ENCODE measurements around the gene FOCAD. TPM values are rescaled to one million over a fixed set of nuclear protein-coding genes. Genes with fewer than 3 reads are reported as not detected.

Gene FOCAD
- total RNA-seq, 1 experiment from 2014 or later, result 34.9 TPM

DNA sequence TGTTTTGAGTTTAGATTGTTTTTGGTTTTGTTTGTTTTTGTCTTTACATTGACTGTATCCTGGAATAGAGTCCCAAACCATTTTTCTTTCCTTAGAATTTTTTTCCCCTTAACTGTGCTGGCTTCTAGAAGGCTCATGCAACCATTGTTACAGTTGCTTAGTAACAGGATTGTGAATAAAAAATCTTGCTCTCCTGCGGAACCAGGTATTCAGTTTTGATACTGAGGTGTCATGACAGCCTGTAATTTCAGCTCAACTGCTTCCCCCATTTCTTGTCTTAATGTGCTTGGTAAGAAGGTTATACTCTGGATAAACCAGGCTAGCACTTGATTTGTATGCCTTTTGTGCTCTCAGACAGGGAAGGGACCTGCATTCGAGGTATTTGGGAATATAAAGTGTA lies 42.1 kb downstream of the FOCAD start:
- Histone ChIP-seq H3K36me3 (ENCODE audit: insufficient read depth, low read length) (no peaks in the 10 kb centered on the region), H3K4me1 (ENCODE audit: low read length) (no peaks in the 10 kb centered on the region), H3K79me2 (ENCODE audit: low read length) (no peaks in the 10 kb centered on the region), H3K4me3 (ENCODE audit: low read length) (no peak overlapping the region), H3K4me2 (ENCODE audit: low read depth, low read length, poor library complexity, severe bottlenecking) (no peak overlapping the region), H2AFZ (ENCODE audit: low read length) (no peak overlapping the region), H3K9ac (ENCODE audit: low read length) (no peak overlapping the region), H3K27ac (ENCODE audit: low read length) (no peak overlapping the region), H3K9me2 (replicated peaks; ENCODE audit: insufficient read depth, low read length) (no peaks in the 10 kb centered on the region), H3K27me3 (ENCODE audit: low read length) (no peaks in the 10 kb centered on the region), H3K9me3 (ENCODE audit: low read length) (no peaks in the 10 kb centered on the region), H4K20me1 (ENCODE audit: insufficient read depth, low read depth, low read length) (no peaks in the 10 kb centered on the region)
- DNase-seq, result no peak

DNA sequence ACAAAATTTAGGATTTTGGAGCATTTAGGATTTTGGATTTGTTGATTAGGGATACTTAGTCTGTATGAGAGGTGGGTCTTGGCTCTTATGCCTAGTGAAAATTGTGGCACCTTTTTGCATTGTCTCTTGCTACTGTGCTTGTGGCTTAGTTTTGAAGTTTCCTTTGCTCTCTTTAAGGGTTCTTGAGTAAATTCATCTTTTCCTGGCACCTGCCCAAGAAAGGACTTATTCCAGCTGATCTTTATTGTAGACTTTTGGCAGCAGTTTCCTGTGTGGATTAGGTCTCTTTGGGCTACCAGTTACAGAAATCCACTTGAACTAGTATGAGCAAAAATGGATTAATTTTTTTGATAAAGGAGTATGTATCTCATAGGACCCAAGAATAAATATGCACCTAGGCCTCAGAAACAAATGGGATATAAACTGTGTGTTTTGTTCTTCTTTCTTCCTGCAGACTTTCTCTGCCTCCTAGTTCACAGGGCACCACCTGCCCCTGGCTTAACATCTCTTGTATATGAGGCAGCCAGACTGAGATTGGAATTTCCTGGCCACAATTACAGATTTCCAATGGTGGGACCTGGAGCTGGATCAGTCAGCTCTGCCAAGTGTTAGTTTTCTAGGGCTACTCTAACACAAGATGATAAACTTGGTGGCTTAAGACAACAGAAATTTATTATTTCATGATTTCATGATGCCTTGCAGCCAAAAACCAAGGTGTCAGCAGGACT lies 44.6 kb downstream of the FOCAD start:
- H3K4me1 ChIP-seq (ENCODE audit: low read length), result no peaks in the 10 kb centered on the region
- H3K9me2 ChIP-seq (replicated peaks; ENCODE audit: insufficient read depth, low read length), result no peaks in the 10 kb centered on the region
- no peak for DNase-seq
- H3K4me2 ChIP-seq (ENCODE audit: low read depth, low read length, poor library complexity, severe bottlenecking), result no peak overlapping the region
- no peaks in the 10 kb centered on the region for H4K20me1 ChIP-seq (ENCODE audit: insufficient read depth, low read depth, low read length)
- no peaks in the 10 kb centered on the region for H3K79me2 ChIP-seq (ENCODE audit: low read length)
- H3K4me3 ChIP-seq (ENCODE audit: low read length), result no peak overlapping the region
- no peaks in the 10 kb centered on the region for H3K9me3 ChIP-seq (ENCODE audit: low read length)
- H3K36me3 ChIP-seq (ENCODE audit: insufficient read depth, low read length), result no peaks in the 10 kb centered on the region
- H2AFZ ChIP-seq (ENCODE audit: low read length), result no peak overlapping the region
- no peak overlapping the region for H3K27ac ChIP-seq (ENCODE audit: low read length)
- H3K9ac ChIP-seq (ENCODE audit: low read length), result no peak overlapping the region
- H3K27me3 ChIP-seq (ENCODE audit: low read length), result no peaks in the 10 kb centered on the region

DNA sequence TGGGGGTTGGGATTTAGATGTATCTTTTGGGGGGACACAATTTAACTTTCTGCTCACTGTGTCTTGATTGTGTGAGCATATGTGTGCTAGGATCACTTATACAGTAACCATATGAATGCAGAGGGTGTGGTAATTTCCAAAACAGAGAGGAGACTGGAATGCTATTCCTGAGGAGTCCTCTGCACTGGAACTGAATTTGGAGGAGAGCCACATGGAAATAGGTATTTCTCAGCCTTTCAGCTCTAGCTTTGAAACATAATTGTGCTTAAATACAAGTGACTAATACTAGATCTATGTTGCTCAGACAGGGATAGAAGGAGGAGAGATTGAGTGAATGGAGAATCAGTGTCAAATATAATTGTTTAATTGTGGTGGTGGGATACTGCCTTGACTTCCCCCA lies 45.5 kb downstream of the FOCAD start:
- Histone ChIP-seq H4K20me1 (ENCODE audit: insufficient read depth, low read depth, low read length) (no peaks in the 10 kb centered on the region), H3K4me1 (ENCODE audit: low read length) (no peaks in the 10 kb centered on the region), H3K27me3 (ENCODE audit: low read length) (no peaks in the 10 kb centered on the region), H3K9ac (ENCODE audit: low read length) (no peak overlapping the region), H2AFZ (ENCODE audit: low read length) (no peak overlapping the region), H3K9me3 (ENCODE audit: low read length) (no peaks in the 10 kb centered on the region), H3K4me3 (ENCODE audit: low read length) (no peak overlapping the region), H3K79me2 (ENCODE audit: low read length) (no peaks in the 10 kb centered on the region), H3K9me2 (replicated peaks; ENCODE audit: insufficient read depth, low read length) (no peaks in the 10 kb centered on the region), H3K27ac (ENCODE audit: low read length) (no peak overlapping the region), H3K4me2 (ENCODE audit: low read depth, low read length, poor library complexity, severe bottlenecking) (no peak overlapping the region), H3K36me3 (ENCODE audit: insufficient read depth, low read length) (no peaks in the 10 kb centered on the region)
- DNase-seq, result no peak

DNA sequence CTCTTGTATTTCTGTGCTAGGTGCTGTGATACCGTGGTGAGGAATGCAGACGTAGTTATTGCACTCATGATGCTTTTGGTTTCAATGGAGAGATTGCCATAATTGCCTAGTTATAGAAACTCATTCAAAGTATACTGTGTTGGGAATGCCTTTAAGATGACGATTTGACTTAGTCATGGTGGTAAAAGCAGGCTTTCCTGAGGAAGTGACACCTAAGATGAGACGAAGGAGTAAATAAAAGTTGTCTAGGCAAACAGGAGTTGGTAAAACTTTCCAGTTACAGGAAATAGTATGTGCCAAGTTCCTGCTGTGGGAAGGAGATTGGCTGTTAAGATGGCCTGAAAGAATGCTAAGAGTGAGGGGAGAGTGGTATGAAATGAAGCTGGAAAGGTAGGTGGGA lies 48.1 kb downstream of the FOCAD start:
- H3K4me2 ChIP-seq (ENCODE audit: low read depth, low read length, poor library complexity, severe bottlenecking), result no peak overlapping the region
- H3K4me3 ChIP-seq (ENCODE audit: low read length), result no peak overlapping the region

DNA sequence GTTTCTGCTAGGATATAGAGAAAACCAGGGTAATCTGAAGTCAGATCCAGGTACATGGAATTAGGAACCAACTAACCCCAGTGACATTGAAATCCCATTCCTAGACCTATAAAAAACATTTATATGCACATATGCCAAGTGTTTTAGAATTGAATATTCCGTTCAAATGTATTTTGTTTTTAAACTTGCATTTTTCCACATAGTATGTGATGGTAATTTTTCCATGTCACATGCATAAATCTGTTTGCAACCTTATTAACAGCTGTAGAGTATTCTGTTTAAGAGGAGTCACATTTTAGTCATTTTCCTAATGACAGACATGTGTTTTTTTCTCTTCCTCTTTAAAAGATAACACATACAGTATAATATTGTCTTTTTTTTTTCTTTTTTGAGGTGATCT lies 50.2 kb downstream of the FOCAD start:
- no peak for DNase-seq
- Histone ChIP-seq H3K9ac (ENCODE audit: low read length) (no peak overlapping the region), H3K27me3 (ENCODE audit: low read length) (no peaks in the 10 kb centered on the region), H4K20me1 (ENCODE audit: insufficient read depth, low read depth, low read length) (no peaks in the 10 kb centered on the region), H3K4me3 (ENCODE audit: low read length) (no peak overlapping the region), H3K9me2 (replicated peaks; ENCODE audit: insufficient read depth, low read length) (no peaks in the 10 kb centered on the region), H3K9me3 (ENCODE audit: low read length) (no peaks in the 10 kb centered on the region), H3K79me2 (ENCODE audit: low read length) (no peaks in the 10 kb centered on the region), H3K36me3 (ENCODE audit: insufficient read depth, low read length) (no peaks in the 10 kb centered on the region), H3K4me2 (ENCODE audit: low read depth, low read length, poor library complexity, severe bottlenecking) (no peak overlapping the region), H3K4me1 (ENCODE audit: low read length) (no peaks in the 10 kb centered on the region), H3K27ac (ENCODE audit: low read length) (no peak overlapping the region), H2AFZ (ENCODE audit: low read length) (no peak overlapping the region)

More for the DNA sequence above, 48.1 kb downstream of the FOCAD start:
- Histone ChIP-seq H3K36me3 (ENCODE audit: insufficient read depth, low read length) (no peaks in the 10 kb centered on the region), H3K9me3 (ENCODE audit: low read length) (no peaks in the 10 kb centered on the region), H3K4me1 (ENCODE audit: low read length) (no peaks in the 10 kb centered on the region), H4K20me1 (ENCODE audit: insufficient read depth, low read depth, low read length) (no peaks in the 10 kb centered on the region), H3K27me3 (ENCODE audit: low read length) (no peaks in the 10 kb centered on the region), H3K27ac (ENCODE audit: low read length) (no peak overlapping the region), H3K9me2 (replicated peaks; ENCODE audit: insufficient read depth, low read length) (no peaks in the 10 kb centered on the region), H2AFZ (ENCODE audit: low read length) (no peak overlapping the region), H3K79me2 (ENCODE audit: low read length) (no peaks in the 10 kb centered on the region), H3K9ac (ENCODE audit: low read length) (no peak overlapping the region)
- no peak for DNase-seq

DNA sequence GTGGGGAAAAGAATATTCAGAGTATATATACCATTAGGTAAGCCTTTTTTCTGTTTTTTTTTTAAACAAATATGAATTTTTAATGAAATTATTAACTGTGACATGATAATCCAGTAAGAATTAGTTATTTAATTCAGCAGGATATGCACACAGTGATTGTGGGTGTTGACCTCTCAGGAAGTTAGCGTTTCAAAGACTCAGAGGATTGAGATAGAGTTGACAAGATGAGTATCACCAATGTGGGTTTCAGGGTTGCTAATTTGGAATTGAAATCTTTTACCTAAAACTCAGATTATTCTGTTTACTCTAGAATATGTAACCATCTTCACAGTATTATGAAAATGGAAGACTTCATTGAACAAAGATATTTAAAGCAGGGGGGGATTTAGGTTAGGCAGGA lies 56.2 kb downstream of the FOCAD start:
- Histone ChIP-seq H4K20me1 (ENCODE audit: insufficient read depth, low read depth, low read length) (no peaks in the 10 kb centered on the region), H3K27me3 (ENCODE audit: low read length) (no peaks in the 10 kb centered on the region), H3K9me2 (replicated peaks; ENCODE audit: insufficient read depth, low read length) (no peaks in the 10 kb centered on the region), H3K27ac (ENCODE audit: low read length) (no peak overlapping the region), H3K4me3 (ENCODE audit: low read length) (no peak overlapping the region), H3K36me3 (ENCODE audit: insufficient read depth, low read length) (no peaks in the 10 kb centered on the region), H3K9me3 (ENCODE audit: low read length) (no peaks in the 10 kb centered on the region), H3K79me2 (ENCODE audit: low read length) (no peaks in the 10 kb centered on the region), H3K9ac (ENCODE audit: low read length) (no peak overlapping the region), H3K4me2 (ENCODE audit: low read depth, low read length, poor library complexity, severe bottlenecking) (no peak overlapping the region), H2AFZ (ENCODE audit: low read length) (no peak overlapping the region), H3K4me1 (ENCODE audit: low read length) (no peaks in the 10 kb centered on the region)
- no peak for DNase-seq

DNA sequence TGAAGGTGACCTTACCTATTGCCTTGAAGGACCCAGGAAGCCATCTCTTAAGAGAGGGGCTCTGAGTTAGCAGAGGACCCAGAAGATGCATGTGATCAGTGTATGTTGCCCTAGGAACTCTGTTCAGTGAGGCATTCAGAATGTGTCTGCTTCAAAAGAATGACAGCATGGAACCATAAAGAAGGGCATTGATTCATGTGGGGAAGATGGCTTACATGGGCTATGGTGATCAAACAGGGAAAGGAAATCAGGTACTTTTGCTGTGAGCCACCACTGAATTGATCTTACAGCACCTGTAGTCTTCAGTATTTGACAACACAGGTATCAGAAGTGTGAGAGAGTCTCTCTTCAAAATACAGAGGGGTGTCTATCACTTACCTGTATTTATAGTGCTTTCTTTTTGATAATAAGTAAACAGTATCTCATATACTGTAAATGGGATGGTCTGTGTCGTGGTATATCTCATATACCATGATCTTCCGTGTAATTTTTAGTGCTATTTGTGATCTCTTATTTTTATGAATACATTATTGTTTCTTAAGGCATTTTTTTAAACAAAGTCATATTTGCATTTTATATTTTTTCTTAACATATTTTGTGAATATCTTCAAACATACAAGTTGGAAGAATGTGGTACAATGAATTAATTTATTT lies 57.0 kb downstream of the FOCAD start:
- no peaks in the 10 kb centered on the region for H3K79me2 ChIP-seq (ENCODE audit: low read length)
- H3K36me3 ChIP-seq (ENCODE audit: insufficient read depth, low read length), result no peaks in the 10 kb centered on the region
- no peaks in the 10 kb centered on the region for H3K27me3 ChIP-seq (ENCODE audit: low read length)
- DNase-seq, result no peak
- no peak overlapping the region for H3K9ac ChIP-seq (ENCODE audit: low read length)
- no peaks in the 10 kb centered on the region for H3K9me2 ChIP-seq (replicated peaks; ENCODE audit: insufficient read depth, low read length)
- H4K20me1 ChIP-seq (ENCODE audit: insufficient read depth, low read depth, low read length), result no peaks in the 10 kb centered on the region
- no peaks in the 10 kb centered on the region for H3K4me1 ChIP-seq (ENCODE audit: low read length)
- no peak overlapping the region for H3K27ac ChIP-seq (ENCODE audit: low read length)
- no peak overlapping the region for H2AFZ ChIP-seq (ENCODE audit: low read length)
- no peak overlapping the region for H3K4me2 ChIP-seq (ENCODE audit: low read depth, low read length, poor library complexity, severe bottlenecking)
- no peak overlapping the region for H3K4me3 ChIP-seq (ENCODE audit: low read length)
- H3K9me3 ChIP-seq (ENCODE audit: low read length), result no peaks in the 10 kb centered on the region

DNA sequence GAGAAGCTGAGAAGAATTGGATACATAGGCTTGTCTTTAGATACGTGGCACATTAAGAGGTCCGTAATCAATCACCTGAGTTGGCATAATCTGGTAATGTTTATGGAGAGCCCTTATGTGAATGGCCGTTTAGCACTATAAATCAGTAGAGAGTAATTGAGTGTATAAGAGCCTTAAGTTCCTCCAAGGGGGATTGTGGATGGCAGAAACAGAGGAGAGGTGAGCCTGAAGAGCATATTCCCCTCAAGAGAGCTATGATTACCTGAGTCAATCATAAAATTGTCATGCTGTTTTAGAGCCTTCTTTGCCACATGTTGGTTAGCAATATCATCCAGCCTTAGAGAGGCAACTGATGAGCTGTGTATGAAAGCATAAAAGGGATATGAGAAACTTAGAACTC lies 58.8 kb downstream of the FOCAD start:
- Histone ChIP-seq H2AFZ (ENCODE audit: low read length) (no peak overlapping the region), H3K4me3 (ENCODE audit: low read length) (no peak overlapping the region), H4K20me1 (ENCODE audit: insufficient read depth, low read depth, low read length) (no peaks in the 10 kb centered on the region), H3K9me2 (replicated peaks; ENCODE audit: insufficient read depth, low read length) (no peaks in the 10 kb centered on the region), H3K4me1 (ENCODE audit: low read length) (no peaks in the 10 kb centered on the region), H3K36me3 (ENCODE audit: insufficient read depth, low read length) (no peaks in the 10 kb centered on the region), H3K9ac (ENCODE audit: low read length) (no peak overlapping the region), H3K27ac (ENCODE audit: low read length) (no peak overlapping the region), H3K4me2 (ENCODE audit: low read depth, low read length, poor library complexity, severe bottlenecking) (no peak overlapping the region), H3K79me2 (ENCODE audit: low read length) (no peaks in the 10 kb centered on the region), H3K9me3 (ENCODE audit: low read length) (no peaks in the 10 kb centered on the region), H3K27me3 (ENCODE audit: low read length) (no peaks in the 10 kb centered on the region)
- no peak for DNase-seq
